ENCODE measurements around the gene DNHD1. TPM values are rescaled to one million over a fixed set of nuclear protein-coding genes. Genes with fewer than 3 reads are reported as not detected.
A peak's percentile ranks its signal among the peaks of the same experiment; 100 is the strongest.

Gene DNHD1
- total RNA-seq, 1 donor from 2014 or later: 9.9 TPM

DNA sequence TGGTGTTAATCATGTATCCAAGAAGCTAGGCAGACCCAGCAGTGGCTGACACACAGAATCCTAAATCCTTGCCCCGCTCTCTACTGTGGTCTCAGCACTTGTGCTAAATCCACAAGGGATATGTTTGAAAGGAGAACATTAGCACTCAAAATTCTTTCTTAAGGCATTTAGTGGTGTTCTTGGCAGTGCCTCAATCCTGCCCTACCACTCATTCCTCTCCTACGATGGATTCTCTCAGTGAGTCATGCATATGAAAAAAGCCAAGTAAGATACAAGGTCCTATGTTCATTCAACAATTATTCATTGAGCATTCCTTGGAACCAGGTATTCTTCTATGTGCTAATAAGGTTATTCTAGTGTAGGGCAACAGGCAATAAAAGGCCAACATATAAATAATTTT lies 75.1 kb downstream of the DNHD1 start:
- Mint-ChIP-seq H3K4me1 (ENCODE audit: unreplicated experiment) (peaks cover 18% of the 10 kb centered on the region), H3K36me3 (peaks cover 15% of the 10 kb centered on the region), H3K27me3 (no peaks in the 10 kb centered on the region), H3K4me3 (no peak overlapping the region), H3K9me3 (no peaks in the 10 kb centered on the region), H3K27ac (no peak overlapping the region)
- TF ChIP-seq, protein P1, sequence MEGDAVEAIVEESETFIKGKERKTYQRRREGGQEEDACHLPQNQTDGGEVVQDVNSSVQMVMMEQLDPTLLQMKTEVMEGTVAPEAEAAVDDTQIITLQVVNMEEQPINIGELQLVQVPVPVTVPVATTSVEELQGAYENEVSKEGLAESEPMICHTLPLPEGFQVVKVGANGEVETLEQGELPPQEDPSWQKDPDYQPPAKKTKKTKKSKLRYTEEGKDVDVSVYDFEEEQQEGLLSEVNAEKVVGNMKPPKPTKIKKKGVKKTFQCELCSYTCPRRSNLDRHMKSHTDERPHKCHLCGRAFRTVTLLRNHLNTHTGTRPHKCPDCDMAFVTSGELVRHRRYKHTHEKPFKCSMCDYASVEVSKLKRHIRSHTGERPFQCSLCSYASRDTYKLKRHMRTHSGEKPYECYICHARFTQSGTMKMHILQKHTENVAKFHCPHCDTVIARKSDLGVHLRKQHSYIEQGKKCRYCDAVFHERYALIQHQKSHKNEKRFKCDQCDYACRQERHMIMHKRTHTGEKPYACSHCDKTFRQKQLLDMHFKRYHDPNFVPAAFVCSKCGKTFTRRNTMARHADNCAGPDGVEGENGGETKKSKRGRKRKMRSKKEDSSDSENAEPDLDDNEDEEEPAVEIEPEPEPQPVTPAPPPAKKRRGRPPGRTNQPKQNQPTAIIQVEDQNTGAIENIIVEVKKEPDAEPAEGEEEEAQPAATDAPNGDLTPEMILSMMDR (conservative IDR thresholded peaks at IDR 0.05): no peak
- DNase-seq (ENCODE audit: extremely low spot score, unreplicated experiment): no peak

DNA sequence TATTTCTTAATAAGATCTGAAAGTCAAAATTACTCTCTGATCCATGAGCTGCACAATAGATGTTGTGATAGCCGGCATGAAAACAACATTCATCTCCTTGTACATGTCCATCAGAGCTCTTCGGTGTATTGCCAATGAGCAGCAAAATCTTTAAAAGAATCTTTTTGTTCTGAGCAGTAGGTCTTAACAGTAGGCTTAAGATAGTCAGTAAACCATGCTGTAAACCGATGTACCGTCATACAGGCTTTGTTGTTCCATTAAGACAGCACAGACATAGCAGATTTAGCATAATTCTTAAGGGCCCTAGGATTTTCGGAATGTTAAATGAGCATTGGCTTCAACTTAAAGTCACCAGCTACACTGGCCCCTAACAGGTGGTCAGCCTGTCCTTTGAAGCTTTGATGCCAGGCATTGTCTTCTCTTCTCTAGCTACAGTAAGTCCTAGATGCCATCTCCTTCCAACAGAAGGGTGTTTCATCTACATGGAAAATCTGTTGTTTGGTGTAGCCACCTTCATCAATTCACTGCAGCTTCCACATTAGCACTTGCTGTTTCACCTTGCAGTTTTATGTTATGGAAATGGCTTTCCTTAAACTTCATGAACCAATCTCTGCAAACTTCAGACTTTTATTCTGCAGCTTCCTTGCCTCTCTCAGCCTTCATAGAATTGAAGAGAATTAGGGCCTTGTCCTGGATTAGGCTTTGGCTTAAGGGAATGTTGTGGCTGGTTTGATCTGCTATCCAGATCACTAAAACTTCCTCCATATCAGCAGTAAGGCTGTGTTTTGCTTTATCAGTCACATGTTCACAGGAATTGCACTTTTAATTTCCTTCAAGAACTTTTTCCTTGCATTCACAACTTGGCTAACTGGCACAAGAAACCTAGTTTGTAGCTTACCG lies 78.0 kb downstream of the DNHD1 start:
- no peak overlapping the region for H3K27ac Mint-ChIP-seq

DNA sequence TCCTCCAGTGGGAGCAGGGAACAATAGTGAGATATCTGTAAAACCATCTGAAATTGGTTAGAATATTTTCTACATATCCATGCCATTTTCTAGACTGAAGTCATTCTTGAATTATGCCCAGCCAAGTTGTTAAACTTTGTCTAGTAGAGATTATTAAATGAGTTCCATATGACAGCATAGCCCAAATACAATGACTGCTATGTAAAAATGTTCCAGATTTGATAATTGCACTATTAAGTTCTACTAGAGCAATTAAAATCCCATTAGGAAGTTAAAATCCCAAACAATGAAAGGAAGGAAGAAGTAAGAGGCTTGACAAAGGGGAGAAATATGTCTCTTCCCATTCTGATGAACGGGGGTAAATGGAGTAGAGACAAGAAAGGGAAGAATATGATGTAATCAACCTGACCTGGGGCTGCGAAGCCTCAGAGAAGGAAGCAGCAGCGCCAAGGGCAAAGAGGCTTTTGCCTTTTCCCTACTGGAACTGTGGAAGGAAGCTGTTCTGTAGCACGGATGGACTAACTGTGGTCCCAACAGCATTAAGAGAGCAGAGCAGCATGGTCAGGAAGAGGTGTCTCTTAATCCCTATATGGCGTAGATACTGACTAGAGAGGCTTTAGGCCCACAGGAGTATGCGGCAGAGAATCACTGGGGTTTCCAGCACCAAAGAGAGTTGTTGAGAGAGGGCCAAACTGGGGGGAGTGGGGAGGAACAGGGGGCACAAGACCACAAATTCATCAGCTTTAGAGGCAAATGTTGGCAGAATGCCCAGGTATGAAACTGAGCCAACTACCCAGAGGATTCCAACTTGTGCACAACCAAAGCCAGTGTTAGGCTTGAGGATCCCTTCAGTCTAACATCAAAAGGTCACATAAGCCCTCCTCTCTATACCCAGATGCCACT lies 79.6 kb downstream of the DNHD1 start:
- Mint-ChIP-seq H3K9me3 (no peaks in the 10 kb centered on the region), H3K36me3 (peaks cover 13% of the 10 kb centered on the region), H3K4me3 (no peak overlapping the region), H3K27me3 (no peaks in the 10 kb centered on the region), H3K4me1 (ENCODE audit: unreplicated experiment) (peaks cover 12% of the 10 kb centered on the region), H3K27ac (peak overlapping the region; percentile 48)
- TF ChIP-seq, protein P1 (conservative IDR thresholded peaks at IDR 0.05): no peak
- DNase-seq (ENCODE audit: extremely low spot score, unreplicated experiment): no peak

More for the DNA sequence above, 78.0 kb downstream of the DNHD1 start:
- Mint-ChIP-seq H3K36me3 (peaks cover 10% of the 10 kb centered on the region), H3K4me1 (ENCODE audit: unreplicated experiment) (peaks cover 12% of the 10 kb centered on the region), H3K27me3 (no peaks in the 10 kb centered on the region), H3K4me3 (no peak overlapping the region), H3K9me3 (no peaks in the 10 kb centered on the region)
- DNase-seq (ENCODE audit: extremely low spot score, unreplicated experiment): no peak
- TF ChIP-seq, protein P1 (conservative IDR thresholded peaks at IDR 0.05): no peak

DNA sequence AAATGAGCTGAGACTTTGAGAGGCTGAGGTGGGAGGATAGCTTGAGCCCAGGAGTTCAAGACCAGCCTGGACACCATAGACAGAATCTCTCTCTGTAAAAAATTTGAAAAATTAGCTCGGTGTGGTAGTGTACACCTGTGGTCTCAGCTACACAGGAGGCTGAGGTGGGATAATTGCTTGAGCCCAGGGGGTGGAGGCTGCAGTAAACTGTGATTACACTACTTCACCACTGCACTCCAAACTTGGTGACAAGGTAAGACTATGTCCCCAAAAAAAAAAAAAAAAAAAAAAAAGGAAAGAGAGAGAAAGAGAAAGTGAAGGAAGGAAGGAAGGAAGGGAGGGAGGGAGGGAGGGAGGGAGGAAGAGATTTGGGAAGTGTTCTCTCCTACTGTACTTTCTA lies 81.1 kb downstream of the DNHD1 start:
- Mint-ChIP-seq H3K9me3 (peaks cover 4% of the 10 kb centered on the region), H3K27ac (no peak overlapping the region), H3K36me3 (peaks cover 12% of the 10 kb centered on the region), H3K4me1 (ENCODE audit: unreplicated experiment) (peaks cover 12% of the 10 kb centered on the region), H3K4me3 (no peak overlapping the region), H3K27me3 (no peaks in the 10 kb centered on the region)
- TF ChIP-seq, protein P1 (conservative IDR thresholded peaks at IDR 0.05): no peak
- DNase-seq (ENCODE audit: extremely low spot score, unreplicated experiment): no peak

DNA sequence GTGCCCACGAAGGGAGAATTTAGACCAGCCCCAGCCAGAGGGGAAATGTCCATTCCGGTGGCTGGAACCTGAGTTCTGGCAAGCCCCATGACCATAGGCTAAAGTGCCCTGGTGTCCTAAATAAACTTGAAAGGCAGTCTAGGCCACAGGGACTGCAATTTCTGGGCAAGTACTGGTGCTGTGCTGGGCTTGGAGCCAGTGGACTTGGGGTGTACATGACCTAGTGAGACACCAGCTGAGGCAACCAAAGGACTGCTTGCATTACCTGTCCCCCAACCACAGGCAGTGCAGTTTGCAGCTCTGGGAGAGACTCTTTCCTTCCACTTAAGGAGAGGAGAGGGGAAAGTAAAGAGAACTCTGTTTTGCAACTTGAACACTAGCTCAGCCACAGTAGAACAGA lies 82.6 kb downstream of the DNHD1 start:
- Mint-ChIP-seq H3K9me3 (peaks cover 9% of the 10 kb centered on the region), H3K4me3 (no peak overlapping the region), H3K27ac (no peak overlapping the region), H3K36me3 (peaks cover 17% of the 10 kb centered on the region), H3K27me3 (no peaks in the 10 kb centered on the region), H3K4me1 (ENCODE audit: unreplicated experiment) (peaks cover 12% of the 10 kb centered on the region)
- TF ChIP-seq, protein P1 (conservative IDR thresholded peaks at IDR 0.05): no peak
- no peak for DNase-seq (ENCODE audit: extremely low spot score, unreplicated experiment)
